ENCODE measurements around the gene ANKRD63.

ANKRD63 gene

DNA sequence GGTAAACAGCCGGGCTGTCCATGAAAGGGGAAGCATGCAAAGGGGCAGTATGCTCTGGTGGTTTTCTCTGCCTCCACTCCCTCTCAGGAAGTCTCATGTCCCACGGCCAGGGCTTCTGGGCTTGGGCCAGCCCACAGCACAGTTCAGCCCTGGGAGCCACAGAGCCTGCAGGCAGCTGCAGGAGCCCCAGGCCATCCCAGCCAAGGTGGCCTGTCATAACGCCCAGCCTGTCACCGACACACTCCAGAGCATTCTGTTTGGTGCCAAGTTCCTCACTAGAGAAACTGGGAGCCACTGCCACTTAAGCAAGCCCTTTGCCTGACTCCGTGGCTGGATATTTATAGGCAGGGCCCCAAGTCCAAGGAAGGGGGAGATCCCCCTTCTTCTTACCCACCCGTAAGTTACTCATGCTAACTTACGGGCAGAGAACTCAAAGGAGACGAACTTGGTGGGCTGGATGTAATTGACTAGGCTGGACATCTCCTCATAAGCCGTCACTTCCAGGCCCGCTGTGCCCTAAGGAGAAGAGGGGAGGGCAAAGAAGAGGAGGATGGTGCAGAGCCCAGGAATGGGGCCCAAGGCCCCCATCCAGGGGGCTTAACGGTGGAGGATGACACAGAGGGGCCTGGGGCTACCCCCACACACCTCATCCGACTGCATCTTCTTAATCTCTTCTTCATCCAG is 13.2 kb upstream of the ANKRD63 start:
- DNase-seq (ENCODE audit: low read depth): no peak

GRCh38 chr15:40295297-40295696 is 12.4 kb upstream of the ANKRD63 start:
- DNase-seq (ENCODE audit: low read depth): no peak

GRCh38 chr15:40293905-40294895 is 11.3 kb upstream of the ANKRD63 start:
- no peak for DNase-seq (ENCODE audit: low read depth)

DNA sequence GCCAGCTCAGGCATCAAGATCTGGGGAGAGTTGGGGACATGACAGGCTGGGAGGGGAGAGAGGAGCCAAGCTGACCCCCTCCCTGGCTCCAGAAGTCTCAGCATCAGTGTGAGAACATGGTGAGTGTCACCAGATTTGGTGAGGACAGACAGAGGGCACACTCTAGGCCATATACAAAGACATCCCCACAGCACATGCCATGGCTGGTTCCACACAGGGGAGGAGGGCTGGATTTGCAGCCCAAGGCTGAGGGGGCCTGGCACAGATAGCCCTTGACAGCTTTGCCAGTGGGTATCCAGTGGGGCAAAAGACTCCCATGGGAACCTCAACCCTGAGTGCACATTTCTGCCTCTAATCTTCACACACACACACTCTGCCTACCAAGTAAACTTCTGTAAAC is 10.1 kb upstream of the ANKRD63 start:
- no peak for DNase-seq (ENCODE audit: low read depth)

- DNase-seq (ENCODE audit: low read depth): no peak
These were observed 9.4 kb upstream of the ANKRD63 start for GRCh38 chr15:40292246-40292645.

DNA sequence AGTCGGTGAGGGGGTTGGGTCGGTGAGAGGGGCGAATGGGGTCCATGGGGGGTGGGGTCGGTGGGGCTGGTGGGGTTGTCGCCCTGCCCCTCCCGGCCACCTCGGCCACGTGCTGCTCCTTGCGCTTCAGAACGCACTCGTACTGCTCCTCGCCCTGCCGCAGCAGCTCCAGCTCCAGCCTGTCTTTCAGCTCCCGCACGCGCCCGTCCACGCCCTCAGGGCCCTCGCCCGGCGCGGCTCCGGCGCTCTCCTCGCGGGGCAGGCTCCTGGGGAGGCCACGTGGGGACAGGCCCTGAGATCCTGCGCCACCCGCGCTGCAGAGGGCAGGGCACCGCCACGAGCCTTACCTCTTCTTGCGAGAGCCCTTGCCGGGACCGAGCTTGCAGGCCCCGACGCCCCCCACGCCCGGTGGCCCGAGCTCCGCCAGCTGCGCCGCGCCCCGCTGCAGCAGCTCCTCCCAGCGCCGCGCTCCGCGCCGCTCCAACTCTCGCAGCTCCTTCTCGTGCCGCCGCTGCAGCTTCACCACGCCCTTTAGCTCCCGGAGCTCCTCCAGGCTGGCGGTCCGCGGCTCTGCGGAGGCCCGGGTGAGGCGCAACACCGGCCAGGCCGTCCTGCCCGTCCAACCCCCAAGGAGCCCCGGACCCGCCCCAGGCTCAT is 8.2 kb upstream of the ANKRD63 start:
- no peak for DNase-seq (ENCODE audit: low read depth)

- DNase-seq (ENCODE audit: low read depth): no peak
These were observed 7.7 kb upstream of the ANKRD63 start for GRCh38 chr15:40290545-40290917.

- no peak for DNase-seq (ENCODE audit: low read depth)
These were observed 6.4 kb upstream of the ANKRD63 start for GRCh38 chr15:40289140-40289775.

- no peak for DNase-seq (ENCODE audit: low read depth)
These were observed 5.1 kb upstream of the ANKRD63 start for GRCh38 chr15:40287968-40288367.

GRCh38 chr15:40287505-40287904 is 4.6 kb upstream of the ANKRD63 start:
- no peak for DNase-seq (ENCODE audit: low read depth)

DNA sequence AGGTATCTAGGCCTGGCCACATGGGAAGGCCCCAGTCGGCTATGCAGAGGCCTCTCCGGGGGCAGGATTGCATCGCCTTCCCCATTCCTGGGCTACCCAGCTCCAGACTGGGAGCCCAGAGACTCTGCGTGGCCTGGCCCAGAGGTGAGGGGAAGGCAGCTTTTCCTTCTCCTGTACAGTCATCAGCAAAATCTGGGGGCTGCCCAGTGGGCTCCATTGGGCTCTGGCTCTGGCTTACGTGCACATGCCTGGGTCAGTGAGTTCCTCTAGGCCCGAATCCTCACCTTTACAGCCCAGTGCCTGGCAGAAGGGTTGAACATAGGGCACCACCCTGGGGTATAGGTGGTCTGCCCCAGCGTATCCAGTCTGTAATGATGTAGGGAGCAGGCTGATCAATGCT is 3.9 kb upstream of the ANKRD63 start:
- no peak for DNase-seq (ENCODE audit: low read depth)

DNA sequence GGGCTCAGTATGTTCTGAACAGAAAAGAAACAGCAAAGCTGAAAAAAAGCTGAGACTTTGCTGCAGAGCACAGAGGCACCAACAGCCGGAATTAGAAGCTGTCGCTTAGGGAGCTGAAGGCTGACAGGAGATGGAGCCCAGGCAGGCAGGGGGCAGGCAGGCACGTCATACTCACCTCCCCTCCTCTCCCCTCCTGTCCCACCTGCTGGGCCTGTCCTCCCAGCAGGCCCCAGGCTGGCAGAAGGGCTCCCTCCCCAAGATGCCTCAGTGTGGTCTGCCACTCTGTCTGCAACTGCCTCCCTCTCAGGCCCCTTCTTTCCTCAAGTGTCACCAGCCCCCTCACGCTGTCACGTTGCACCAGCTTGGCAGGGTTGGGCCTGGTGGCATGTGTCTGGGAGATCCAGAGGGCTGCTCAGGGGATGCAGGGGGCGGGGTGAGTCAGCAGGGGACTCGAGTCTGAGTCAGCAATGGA is 3.2 kb upstream of the ANKRD63 start:
- DNase-seq (ENCODE audit: low read depth): no peak

- no peak for DNase-seq (ENCODE audit: low read depth)
These were observed 2.7 kb upstream of the ANKRD63 start for GRCh38 chr15:40285554-40286011.

DNA sequence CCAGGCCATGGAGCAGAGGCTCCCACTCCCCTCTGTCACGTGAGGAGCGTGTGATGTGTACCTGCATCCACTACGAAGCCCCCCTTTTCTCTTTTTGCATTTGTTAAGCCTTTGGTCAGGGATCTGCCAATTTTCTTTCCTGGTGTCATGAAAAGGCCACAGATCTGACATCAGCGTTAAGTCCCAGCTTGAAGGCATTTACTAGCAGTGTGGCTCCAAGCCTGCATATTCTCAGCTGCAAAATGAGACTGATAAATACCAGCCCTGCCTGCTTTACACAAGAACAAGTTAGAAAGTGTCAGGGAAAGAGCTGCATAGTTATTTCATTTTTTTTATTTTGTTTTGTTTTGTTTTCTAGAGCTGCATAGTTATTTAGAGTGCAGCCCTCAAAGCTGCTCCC is 2.3 kb upstream of the ANKRD63 start:
- DNase-seq (ENCODE audit: low read depth): no peak

- DNase-seq (ENCODE audit: low read depth): no peak
These were observed 894 bp upstream of the ANKRD63 start for GRCh38 chr15:40283615-40284300.

GRCh38 chr15:40282147-40282868 is 556 bp downstream of the ANKRD63 start:
- no peak for DNase-seq (ENCODE audit: low read depth)

DNA sequence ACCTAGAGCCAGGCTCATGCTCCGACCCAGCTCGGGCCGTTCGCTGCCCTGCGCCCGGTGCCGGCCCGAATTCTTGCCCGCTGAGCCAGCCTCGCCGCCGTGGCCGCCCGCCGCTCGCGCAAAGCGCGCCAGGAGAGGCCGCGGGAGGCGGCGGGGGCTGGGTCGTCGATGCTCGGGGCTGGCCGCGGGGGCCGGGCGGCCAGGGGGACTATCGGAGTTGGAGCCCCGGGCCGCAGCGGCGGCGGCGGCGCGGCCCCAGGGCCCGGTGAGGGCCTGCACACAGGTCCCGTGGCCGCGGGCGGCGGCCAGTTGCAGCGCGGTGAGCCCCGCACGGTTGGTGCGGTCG is 1.1 kb downstream of the ANKRD63 start:
- DNase-seq (ENCODE audit: low read depth): no peak

DNA sequence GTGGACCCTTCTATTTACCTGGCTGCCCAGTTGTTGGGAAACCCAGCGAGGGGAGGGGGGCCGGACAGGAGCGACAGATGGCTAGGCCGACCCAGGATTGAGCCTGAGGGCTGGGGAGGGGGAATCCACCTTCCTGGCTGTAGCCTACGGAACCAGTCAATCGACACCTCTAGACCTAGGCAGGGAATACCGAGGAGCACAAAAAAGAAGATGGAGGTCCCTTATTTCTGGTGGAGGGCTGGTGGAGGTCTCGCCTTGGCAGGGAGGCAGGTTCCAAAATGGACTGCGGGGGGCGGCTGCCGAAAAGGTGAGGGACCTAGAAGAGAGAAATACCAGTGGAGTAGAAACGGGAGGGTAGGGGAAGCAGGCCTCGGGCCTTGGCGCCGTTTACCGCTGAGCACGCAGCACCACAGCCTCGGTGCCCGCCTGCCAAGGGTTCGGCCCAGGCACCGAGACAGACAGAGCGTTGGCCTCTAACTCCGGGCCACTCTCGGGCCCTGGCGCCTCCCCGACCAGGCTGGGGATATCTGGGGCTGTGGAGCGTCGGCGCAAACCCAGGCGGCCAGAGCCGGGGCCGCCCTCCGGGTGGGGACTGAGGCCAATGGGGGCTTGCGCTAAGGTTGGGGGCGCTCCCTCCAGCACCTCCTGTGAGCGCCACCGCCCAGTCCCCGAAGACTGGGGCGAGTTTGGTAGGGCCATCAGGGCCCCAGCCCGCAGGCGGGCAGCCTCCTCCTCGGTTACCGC is 1.6 kb downstream of the ANKRD63 start:
- no peak for DNase-seq (ENCODE audit: low read depth)

DNA sequence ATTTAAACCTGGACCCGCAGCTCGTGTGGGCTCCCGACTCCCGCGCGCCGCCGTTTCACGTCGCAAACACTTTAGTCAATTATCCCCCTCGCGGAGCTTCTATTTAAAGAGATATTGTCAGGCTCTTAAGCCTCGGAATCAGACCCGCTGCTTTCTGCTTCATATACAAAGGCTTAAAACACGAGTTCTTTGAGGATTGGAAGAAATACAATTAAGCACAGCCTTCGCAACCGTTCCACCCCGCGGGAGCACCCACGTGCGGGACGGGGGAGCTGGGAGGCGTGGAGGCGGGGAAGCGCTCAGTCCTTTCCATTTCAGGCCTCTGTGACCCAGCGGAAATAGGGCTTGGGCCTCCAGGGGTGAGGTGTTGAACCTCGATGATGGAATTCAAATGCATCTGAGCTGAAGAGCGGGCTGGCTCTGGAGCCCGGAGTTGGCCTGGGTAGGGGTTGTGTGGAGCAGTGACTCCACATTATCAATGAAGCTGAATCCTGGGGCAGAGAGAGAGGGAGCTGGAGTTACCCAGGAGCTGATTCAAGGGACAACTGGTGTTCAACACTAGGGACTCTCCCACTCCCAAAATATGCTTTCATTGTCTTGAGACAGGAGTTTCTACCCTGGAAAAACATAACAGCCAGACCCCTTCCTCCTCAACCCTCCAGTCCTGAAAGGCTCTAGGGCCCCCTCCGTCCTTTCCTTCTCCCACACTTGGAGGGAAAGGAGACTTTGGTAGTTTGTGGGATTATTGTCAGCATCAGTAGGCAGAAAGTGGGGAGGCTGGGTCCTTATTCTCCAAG is 2.4 kb downstream of the ANKRD63 start:
- no peak for DNase-seq (ENCODE audit: low read depth)
